Left lung (tissue), 10 donors: ENCODE measurements around the gene UNC79. TPM values are rescaled to one million over a fixed set of nuclear protein-coding genes. Genes with fewer than 3 reads are reported as not detected.
"Not testable (repeated sequence)": the region's sequence is repeated elsewhere in the genome, so short reads cannot be mapped to it uniquely, and the experiment has no call there.

ENCODE experiments used
- ATAC-seq: fragments of 200-7000 bp; cut with Tn5 transposase; one replicate; pipeline ENCODE4 v1.9.1; 2020; ENCODE audit warnings: moderate library complexity
- DNase-seq, 4 donors: peaks; one replicate each; pipeline ENCODE4 v3.0.0-alpha.2; 2013 to 2020
- H3K27ac ChIP-seq, 2 donors: fragments of 200-600 bp; sonication (generic) in 1 of 2; one replicate each; pipeline versions ENCODE4 v1.5.0 to v1.8.0; 2020 to 2021
- H3K27me3 ChIP-seq, 2 donors: fragments of 200-600 bp; sonication (generic) in 1 of 2; one replicate each; pipeline versions ENCODE4 v1.5.0 to v1.8.0; 2020 to 2021
- H3K36me3 ChIP-seq, 2 donors: fragments of 200-600 bp; sonication (generic) in 1 of 2; one replicate each; pipeline versions ENCODE4 v1.5.0 to v1.8.0; 2020 to 2021
- H3K4me1 ChIP-seq, 2 donors: fragments of 200-600 bp; one replicate each; pipeline ENCODE4 v1.8.0; 2021
- H3K4me3 ChIP-seq, 2 donors: fragments of 200-600 bp; sonication (generic) in 1 of 2; one replicate each; pipeline versions ENCODE4 v1.5.0 to v1.8.0; 2020 to 2021; ENCODE audit warnings: mild to moderate bottlenecking in 1 of 2
- H3K9me3 ChIP-seq, 2 donors: fragments of 200-600 bp; sonication (generic) in 1 of 2; one replicate each; pipeline versions ENCODE4 v1.5.0 to v1.8.0; 2020 to 2021
- CTCF ChIP-seq, 2 donors: fragments of 200-600 bp; sonication (generic) in 1 of 2; IDR thresholded peaks; one replicate each; pipeline versions ENCODE4 v1.5.0 to v1.8.0; 2021; ENCODE audit warnings: antibody characterized with exemption in 2 of 2
- intact Hi-C, 2 donors: fragments of 100-400 bp; cut with DNase I; formaldehyde crosslinking; loops; one replicate each; pipeline versions ENCODE4 v1.11.2 to v1.14.2; 2022
- polyA plus RNA-seq, 6 donors: library from polyadenylated mRNA; unstranded; fragments of 120-200 nt; gene quantifications; one replicate each; pipeline ENCODE4 v1.2.1, GENCODE V29; 2013; ENCODE audit not compliant: insufficient read length in 6 of 6
- total RNA-seq, 2 donors: library from RNA; stranded (reverse); fragmentation: NEBNext Ultra II Directional; extraction: Animal tissue kit (Norgen Biotek cat#: 25700); gene quantifications; one replicate each; pipeline ENCODE4 v1.2.1, GENCODE V29; 2021
- donor health status: DM: no; HTN: yes; CAD: no.
- donor health status: DM: no; HTN: no; CAD: no.

The UNC79 gene
- total and polyA plus RNA-seq, 8 donors, result 0.13 to 0.65 (median 0.46) TPM

- Histone ChIP-seq H3K27me3 (no peaks in the 10 kb centered on the region), H3K27ac (no peak overlapping the region), H3K36me3 (no peaks in the 10 kb centered on the region), H3K9me3 (peaks cover 0 to 3% of the 10 kb centered on the region in 2 donors), H3K4me1 (no peaks in the 10 kb centered on the region), H3K4me3 (no peak overlapping the region)
- no peak for TF ChIP-seq CTCF (IDR thresholded peaks at IDR 0.05)
- intact Hi-C loops, result no loop called here
- ATAC-seq (no peak), DNase-seq (no peak)
These were observed 32.2 kb upstream of the UNC79 start for GRCh38 chr14:93398491-93398890.

- H3K27me3 ChIP-seq, result no peaks in the 10 kb centered on the region
- no peaks in the 10 kb centered on the region for H3K36me3 ChIP-seq
- no peak for TF ChIP-seq CTCF (IDR thresholded peaks at IDR 0.05)
- ATAC-seq (no peak), DNase-seq (no peak)
- H3K9me3 ChIP-seq, result no peaks in the 10 kb centered on the region
- no peaks in the 10 kb centered on the region for H3K4me1 ChIP-seq
- no peak overlapping the region for H3K4me3 ChIP-seq
- H3K27ac ChIP-seq, result no peak overlapping the region
- intact Hi-C loops, result no loop called here
These were observed 27.8 kb upstream of the UNC79 start for GRCh38 chr14:93402951-93403350.

- intact Hi-C loops, result no loop called here
- ATAC-seq (no peak), DNase-seq (no peak)
- TF ChIP-seq CTCF (IDR thresholded peaks at IDR 0.05), result no peak
- Histone ChIP-seq H3K4me3 (no peak overlapping the region), H3K27ac (no peak overlapping the region), H3K9me3 (no peaks in the 10 kb centered on the region), H3K4me1 (no peaks in the 10 kb centered on the region), H3K36me3 (no peaks in the 10 kb centered on the region), H3K27me3 (no peaks in the 10 kb centered on the region)
These were observed 20.7 kb upstream of the UNC79 start for GRCh38 chr14:93410021-93410420.

GRCh38 chr14:93410893-93411292 lies 19.8 kb upstream of the UNC79 start:
- TF ChIP-seq CTCF (IDR thresholded peaks at IDR 0.05), result no peak
- intact Hi-C loops, result no loop called here
- Histone ChIP-seq H3K27ac (no peak overlapping the region), H3K4me1 (no peaks in the 10 kb centered on the region), H3K4me3 (no peak overlapping the region), H3K36me3 (no peaks in the 10 kb centered on the region), H3K27me3 (no peaks in the 10 kb centered on the region), H3K9me3 (no peaks in the 10 kb centered on the region)
- DNase-seq, result no peak
- no peak for ATAC-seq

- H3K4me1 ChIP-seq, intact Hi-C loops, H3K27ac ChIP-seq, DNase-seq, ATAC-seq, H3K4me3 ChIP-seq, H3K36me3 ChIP-seq: not testable (repeated sequence)
- Histone ChIP-seq H3K27me3 (peaks cover 4 to 19% of the 10 kb centered on the region in 2 donors), H3K9me3 (peaks cover 0 to 30% of the 10 kb centered on the region in 2 donors)
These were observed 5.6 kb upstream of the UNC79 start for GRCh38 chr14:93425136-93425535.

GRCh38 chr14:93426750-93427149 lies 4.0 kb upstream of the UNC79 start:
- no peak for TF ChIP-seq CTCF (IDR thresholded peaks at IDR 0.05)

More at GRCh38 chr14:93426750-93427149, 4.0 kb upstream of the UNC79 start:
- Histone ChIP-seq H3K27ac (no peak overlapping the region), H3K9me3 (peaks cover 0 to 30% of the 10 kb centered on the region in 2 donors), H3K4me1 (no peaks in the 10 kb centered on the region), H3K27me3 (peaks cover 16 to 35% of the 10 kb centered on the region in 2 donors), H3K4me3 (no peak overlapping the region), H3K36me3 (no peaks in the 10 kb centered on the region)
- ATAC-seq (no peak), DNase-seq (no peak)
- intact Hi-C loops, result no loop called here
